ENCODE data around the gene COL27A1.

Gene COL27A1

GRCh38 chr9:114240647-114241558 is 85.6 kb downstream of the COL27A1 start:
- H2AFZ ChIP-seq (ENCODE audit: low read length, unreplicated experiment): no peak overlapping the region
- no peak overlapping the region for H3K27ac ChIP-seq (ENCODE audit: low read depth, low read length)
- no peaks in the 10 kb centered on the region for H3K4me1 ChIP-seq (ENCODE audit: control insufficient read depth, insufficient read depth, low read length, unreplicated experiment)
- no peak overlapping the region for H3K4me3 ChIP-seq (ENCODE audit: low read depth, low read length)
- H3K27me3 ChIP-seq (ENCODE audit: insufficient read depth, low read length): no peaks in the 10 kb centered on the region
- no peaks in the 10 kb centered on the region for H3K36me3 ChIP-seq (ENCODE audit: insufficient read depth, low read length)
- no peaks in the 10 kb centered on the region for H3K79me2 ChIP-seq (ENCODE audit: control insufficient read depth, insufficient read depth, low read length, unreplicated experiment)

GRCh38 chr9:114242837-114243236 is 87.5 kb downstream of the COL27A1 start:
- Histone ChIP-seq H3K27me3 (ENCODE audit: insufficient read depth, low read length) (no peaks in the 10 kb centered on the region), H3K36me3 (ENCODE audit: insufficient read depth, low read length) (no peaks in the 10 kb centered on the region)

DNA sequence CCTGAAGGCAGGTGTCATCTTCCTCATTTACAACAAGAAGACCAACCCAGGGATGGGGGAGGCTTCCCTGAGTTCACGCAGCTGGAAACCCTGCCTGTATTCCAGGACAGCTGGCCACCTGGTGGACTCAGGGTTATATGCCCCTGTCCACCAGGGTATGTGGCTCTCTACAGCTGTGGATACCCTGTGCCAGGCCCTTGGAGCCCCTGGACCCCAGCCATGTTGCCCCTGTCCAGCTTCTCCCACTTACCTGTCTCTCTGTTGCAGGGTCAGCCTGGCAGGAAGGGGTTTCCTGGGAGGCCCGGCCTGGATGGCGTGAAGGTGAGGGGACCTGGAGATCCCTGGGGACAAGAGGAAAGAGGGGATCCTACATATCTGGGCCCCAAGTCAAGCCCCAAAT is 87.9 kb downstream of the COL27A1 start:
- H3K36me3 ChIP-seq (ENCODE audit: insufficient read depth, low read length): no peaks in the 10 kb centered on the region
- H3K27me3 ChIP-seq (ENCODE audit: insufficient read depth, low read length): no peaks in the 10 kb centered on the region
- no peak overlapping the region for H3K4me3 ChIP-seq (ENCODE audit: low read depth, low read length)
- H2AFZ ChIP-seq (ENCODE audit: low read length, unreplicated experiment): no peak overlapping the region
- no peaks in the 10 kb centered on the region for H3K79me2 ChIP-seq (ENCODE audit: control insufficient read depth, insufficient read depth, low read length, unreplicated experiment)
- no peaks in the 10 kb centered on the region for H3K4me1 ChIP-seq (ENCODE audit: control insufficient read depth, insufficient read depth, low read length, unreplicated experiment)
- no peak overlapping the region for H3K27ac ChIP-seq (ENCODE audit: low read depth, low read length)

More at GRCh38 chr9:114242837-114243236, 87.5 kb downstream of the COL27A1 start:
- Histone ChIP-seq H3K4me3 (ENCODE audit: low read depth, low read length) (no peak overlapping the region), H3K4me1 (ENCODE audit: control insufficient read depth, insufficient read depth, low read length, unreplicated experiment) (no peaks in the 10 kb centered on the region), H2AFZ (ENCODE audit: low read length, unreplicated experiment) (no peak overlapping the region), H3K79me2 (ENCODE audit: control insufficient read depth, insufficient read depth, low read length, unreplicated experiment) (no peaks in the 10 kb centered on the region), H3K27ac (ENCODE audit: low read depth, low read length) (no peak overlapping the region)

DNA sequence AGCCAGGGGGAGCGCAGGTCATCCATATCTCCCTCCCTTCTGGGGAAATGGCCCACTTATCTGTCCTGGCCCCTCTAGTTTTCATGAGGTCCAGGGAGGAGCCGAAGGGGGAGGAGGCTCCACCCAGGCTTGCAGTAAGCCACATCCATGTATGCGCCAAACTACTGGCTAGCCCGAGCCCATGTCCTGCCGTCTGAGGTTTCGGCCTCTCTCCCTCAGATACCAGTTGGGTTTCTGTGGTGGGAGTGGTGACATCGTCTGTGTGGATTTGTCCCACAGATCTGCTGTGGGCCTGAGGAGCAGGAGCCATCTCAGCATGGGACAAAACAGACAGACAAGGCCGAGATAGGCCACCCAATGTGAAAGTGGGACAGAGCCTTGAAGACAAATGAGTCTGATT is 89.2 kb downstream of the COL27A1 start:
- H3K4me3 ChIP-seq (ENCODE audit: low read depth, low read length): no peak overlapping the region
- no peaks in the 10 kb centered on the region for H3K36me3 ChIP-seq (ENCODE audit: insufficient read depth, low read length)
- H3K4me1 ChIP-seq (ENCODE audit: control insufficient read depth, insufficient read depth, low read length, unreplicated experiment): no peaks in the 10 kb centered on the region

GRCh38 chr9:114246558-114246957 is 91.2 kb downstream of the COL27A1 start:
- Histone ChIP-seq H3K4me1 (ENCODE audit: control insufficient read depth, insufficient read depth, low read length, unreplicated experiment) (no peaks in the 10 kb centered on the region), H3K27ac (ENCODE audit: low read depth, low read length) (no peak overlapping the region), H3K79me2 (ENCODE audit: control insufficient read depth, insufficient read depth, low read length, unreplicated experiment) (no peaks in the 10 kb centered on the region), H3K27me3 (ENCODE audit: insufficient read depth, low read length) (no peaks in the 10 kb centered on the region), H2AFZ (ENCODE audit: low read length, unreplicated experiment) (no peak overlapping the region), H3K36me3 (ENCODE audit: insufficient read depth, low read length) (no peaks in the 10 kb centered on the region), H3K4me3 (ENCODE audit: low read depth, low read length) (no peak overlapping the region)

More for the DNA sequence above, 89.2 kb downstream of the COL27A1 start:
- H2AFZ ChIP-seq (ENCODE audit: low read length, unreplicated experiment): no peak overlapping the region
- no peak overlapping the region for H3K27ac ChIP-seq (ENCODE audit: low read depth, low read length)
- H3K79me2 ChIP-seq (ENCODE audit: control insufficient read depth, insufficient read depth, low read length, unreplicated experiment): no peaks in the 10 kb centered on the region
- no peaks in the 10 kb centered on the region for H3K27me3 ChIP-seq (ENCODE audit: insufficient read depth, low read length)

DNA sequence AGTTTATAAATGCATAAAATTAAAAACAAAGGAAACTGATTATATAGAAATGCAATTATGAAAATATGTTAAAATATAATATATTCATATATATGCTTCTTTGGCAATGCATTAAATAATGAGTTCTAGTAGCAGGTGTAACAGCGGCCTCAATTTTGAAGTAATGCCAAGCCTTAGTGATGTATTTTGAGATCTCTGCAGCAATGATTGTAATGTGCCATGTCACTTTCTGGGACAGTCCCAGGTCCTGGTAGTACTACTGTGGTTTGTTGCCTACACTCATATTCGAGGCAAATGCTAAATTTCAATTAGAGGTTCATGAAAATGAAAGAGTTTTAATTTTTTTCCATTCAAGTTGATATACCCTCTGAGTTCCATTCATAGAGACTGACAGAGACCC is 91.7 kb downstream of the COL27A1 start:
- no peaks in the 10 kb centered on the region for H3K79me2 ChIP-seq (ENCODE audit: control insufficient read depth, insufficient read depth, low read length, unreplicated experiment)
- H3K4me1 ChIP-seq (ENCODE audit: control insufficient read depth, insufficient read depth, low read length, unreplicated experiment): no peaks in the 10 kb centered on the region
- no peaks in the 10 kb centered on the region for H3K27me3 ChIP-seq (ENCODE audit: insufficient read depth, low read length)
- no peak overlapping the region for H2AFZ ChIP-seq (ENCODE audit: low read length, unreplicated experiment)
- no peak overlapping the region for H3K4me3 ChIP-seq (ENCODE audit: low read depth, low read length)
- H3K36me3 ChIP-seq (ENCODE audit: insufficient read depth, low read length): no peaks in the 10 kb centered on the region
- H3K27ac ChIP-seq (ENCODE audit: low read depth, low read length): no peak overlapping the region

DNA sequence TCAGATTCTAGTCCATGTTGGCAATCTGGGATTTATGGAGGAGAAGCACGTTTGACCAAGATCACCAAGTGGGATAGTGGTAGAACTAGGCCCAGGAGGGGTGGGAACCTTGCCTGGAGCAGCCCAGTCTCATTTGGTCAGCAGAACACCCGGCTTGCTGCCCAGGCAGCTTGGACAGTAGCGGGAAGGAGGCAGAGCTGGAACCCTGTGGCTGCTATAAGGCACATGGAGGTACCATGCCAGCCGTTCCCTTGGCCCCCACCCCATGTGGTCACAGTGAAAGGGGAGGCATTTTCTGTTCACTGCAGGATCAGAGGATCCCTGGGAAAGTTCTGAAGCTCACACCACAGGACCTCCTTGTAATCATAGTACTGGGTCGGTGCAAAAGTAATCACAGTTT is 92.2 kb downstream of the COL27A1 start:
- Histone ChIP-seq H3K27me3 (ENCODE audit: insufficient read depth, low read length) (no peaks in the 10 kb centered on the region), H3K4me1 (ENCODE audit: control insufficient read depth, insufficient read depth, low read length, unreplicated experiment) (no peaks in the 10 kb centered on the region), H3K4me3 (ENCODE audit: low read depth, low read length) (no peak overlapping the region), H3K36me3 (ENCODE audit: insufficient read depth, low read length) (no peaks in the 10 kb centered on the region), H3K27ac (ENCODE audit: low read depth, low read length) (no peak overlapping the region), H3K79me2 (ENCODE audit: control insufficient read depth, insufficient read depth, low read length, unreplicated experiment) (no peaks in the 10 kb centered on the region), H2AFZ (ENCODE audit: low read length, unreplicated experiment) (no peak overlapping the region)

DNA sequence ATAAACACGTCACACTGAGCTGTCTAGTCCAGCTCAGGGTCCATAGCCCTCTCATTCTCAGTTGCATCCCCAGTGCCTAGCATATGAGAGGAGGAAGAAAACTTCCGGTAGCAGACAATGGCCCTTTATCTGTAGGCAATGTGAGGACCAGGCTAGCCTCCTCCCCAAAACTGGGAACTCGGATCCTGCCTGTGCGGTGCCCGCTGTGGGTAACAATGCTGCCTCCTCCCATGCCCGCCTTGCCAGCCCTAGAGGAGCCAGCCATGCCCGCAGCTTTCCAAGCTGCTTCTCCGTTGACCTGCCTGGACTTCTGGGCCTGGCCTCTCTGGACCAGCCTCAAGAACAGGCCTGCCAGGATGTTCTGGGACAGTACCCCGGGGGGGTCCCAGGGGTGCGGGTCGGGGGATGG is 93.0 kb downstream of the COL27A1 start:
- Histone ChIP-seq H3K4me3 (ENCODE audit: low read depth, low read length) (no peak overlapping the region), H3K36me3 (ENCODE audit: insufficient read depth, low read length) (no peaks in the 10 kb centered on the region), H3K27ac (ENCODE audit: low read depth, low read length) (no peak overlapping the region), H2AFZ (ENCODE audit: low read length, unreplicated experiment) (no peak overlapping the region), H3K79me2 (ENCODE audit: control insufficient read depth, insufficient read depth, low read length, unreplicated experiment) (no peaks in the 10 kb centered on the region), H3K4me1 (ENCODE audit: control insufficient read depth, insufficient read depth, low read length, unreplicated experiment) (no peaks in the 10 kb centered on the region), H3K27me3 (ENCODE audit: insufficient read depth, low read length) (no peaks in the 10 kb centered on the region)

DNA sequence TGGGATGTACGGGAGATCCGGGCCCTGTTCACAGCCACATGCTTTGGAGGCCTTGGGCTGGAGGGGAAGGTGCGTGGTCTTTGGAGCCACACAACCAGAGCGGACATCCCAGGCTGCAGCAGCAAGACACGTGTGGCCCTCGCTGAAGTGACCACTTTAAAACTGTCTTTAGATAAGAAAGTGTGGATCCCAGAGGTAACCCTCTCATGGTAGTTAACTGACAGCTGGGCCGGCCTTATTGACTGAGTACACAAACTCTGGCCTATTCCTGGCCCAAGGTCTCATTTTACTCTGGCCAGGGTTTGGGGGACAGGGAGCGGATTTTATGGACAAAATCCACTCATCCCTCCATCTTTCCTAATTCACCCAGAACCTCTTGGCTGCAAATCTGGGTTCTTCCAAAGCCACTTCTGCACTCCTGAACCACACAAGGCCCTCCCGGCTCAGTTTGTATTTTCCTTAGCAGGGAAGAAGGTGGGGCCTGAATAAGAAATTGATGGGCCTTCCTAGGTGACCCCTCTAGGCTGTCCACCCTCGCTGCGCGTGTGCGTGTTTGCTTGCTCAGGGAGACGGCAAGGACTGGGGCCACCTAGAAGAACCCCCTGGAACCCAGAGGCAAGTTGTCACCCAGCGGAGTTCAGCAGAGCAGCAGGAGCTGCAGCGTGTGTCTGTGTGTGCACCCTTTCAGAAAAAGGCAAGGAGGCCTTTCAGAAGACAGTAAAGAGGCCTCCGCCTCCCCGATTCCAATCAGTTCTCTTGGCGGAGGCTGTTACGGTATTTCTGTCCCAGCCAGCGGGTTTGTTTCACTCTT is 94.3 kb downstream of the COL27A1 start:
- no peak overlapping the region for H2AFZ ChIP-seq (ENCODE audit: low read length, unreplicated experiment)
- H3K36me3 ChIP-seq (ENCODE audit: insufficient read depth, low read length): no peaks in the 10 kb centered on the region

GRCh38 chr9:114250235-114250568 is 94.9 kb downstream of the COL27A1 start:
- Histone ChIP-seq H3K27me3 (ENCODE audit: insufficient read depth, low read length) (no peaks in the 10 kb centered on the region), H2AFZ (ENCODE audit: low read length, unreplicated experiment) (no peak overlapping the region), H3K79me2 (ENCODE audit: control insufficient read depth, insufficient read depth, low read length, unreplicated experiment) (no peaks in the 10 kb centered on the region), H3K27ac (ENCODE audit: low read depth, low read length) (no peak overlapping the region), H3K4me3 (ENCODE audit: low read depth, low read length) (no peak overlapping the region), H3K4me1 (ENCODE audit: control insufficient read depth, insufficient read depth, low read length, unreplicated experiment) (no peaks in the 10 kb centered on the region), H3K36me3 (ENCODE audit: insufficient read depth, low read length) (no peaks in the 10 kb centered on the region)

More for the DNA sequence above, 94.3 kb downstream of the COL27A1 start:
- Histone ChIP-seq H3K27me3 (ENCODE audit: insufficient read depth, low read length) (no peaks in the 10 kb centered on the region), H3K4me3 (ENCODE audit: low read depth, low read length) (no peak overlapping the region), H3K27ac (ENCODE audit: low read depth, low read length) (no peak overlapping the region), H3K79me2 (ENCODE audit: control insufficient read depth, insufficient read depth, low read length, unreplicated experiment) (no peaks in the 10 kb centered on the region), H3K4me1 (ENCODE audit: control insufficient read depth, insufficient read depth, low read length, unreplicated experiment) (no peaks in the 10 kb centered on the region)

Measured in ACC112 (cell line).